Measurements from ENCODE around the gene RAB1B. TPM values are rescaled to one million over a fixed set of nuclear protein-coding genes. Genes with fewer than 3 reads are reported as not detected.

Gene RAB1B
- total RNA-seq, 1 experiment from 2014 or later, result 148 TPM

GRCh38 chr11:66291303-66291705, 22.9 kb downstream of the RAB1B start:
- H3K4me3 ChIP-seq (replicated peaks in 1 of 2; ENCODE audit: low read depth in 1 of 2, low read length in 2 of 2), result peak overlapping the region; percentile 36 to 67
- DNase-seq (ENCODE audit: low read depth, low spot score) (no peak), ATAC-seq (no peak)
- intact Hi-C loops (cut with micrococcal nuclease), result no loop called here
- H4K20me1 ChIP-seq (ENCODE audit: insufficient read depth), result no peaks in the 10 kb centered on the region
- H3K4me1 ChIP-seq (ENCODE audit: control insufficient read depth in 1 of 2, insufficient read depth in 2 of 2, low read length in 2 of 2), result peaks cover 22 to 45% of the 10 kb centered on the region in 2 experiments
- no peaks in the 10 kb centered on the region for H3K27me3 ChIP-seq (ENCODE audit: insufficient read depth, low read length)
- H3K9me2 ChIP-seq (ENCODE audit: insufficient read depth), result no peaks in the 10 kb centered on the region
- peak overlapping the region; percentile 39; the same call in 1 of the 2 replicates for H3K9ac ChIP-seq (ENCODE audit: low read length)
- no peaks in the 10 kb centered on the region for H3K36me3 ChIP-seq (ENCODE audit: control insufficient read depth in 1 of 2, insufficient read depth in 2 of 2, low read length in 2 of 2)
- H3K4me2 ChIP-seq (ENCODE audit: low read length), result peak overlapping the region; percentile 99
- peak overlapping the region; percentile 35 for H2AFZ ChIP-seq (ENCODE audit: low read depth, low read length, poor library complexity, severe bottlenecking)
- H3K27ac ChIP-seq (ENCODE audit: low read depth, low read length), result no peak overlapping the region; the same call in 1 of the 2 replicates
- H3K9me3 ChIP-seq (ENCODE audit: control insufficient read depth in 1 of 2, insufficient read depth in 1 of 2, low read depth in 1 of 2, low read length in 2 of 2), result no peaks in the 10 kb centered on the region
- ChIA-PET CTCF (interaction anchor here (1.0 to 1.8 kb wide), 2 partner anchors 9 to 20 kb away, joined by 4 to 10 read pairs; no protein-coding TSS in a partner anchor), POLR2A (interaction anchor here (1.3 kb wide), 1 partner anchor 21 kb away, joined by 7 read pairs; no protein-coding TSS in a partner anchor), RAD21 (ENCODE audit: low non-redundant PET in 1 of 2, low total read pairs in 2 of 2, uncharacterized antibody in 2 of 2, unreplicated experiment in 2 of 2) (no interaction called here)
- peaks cover 19% of the 10 kb centered on the region for H3K79me2 ChIP-seq (ENCODE audit: insufficient read depth, low read length)
- TF ChIP-seq SIN3A (IDR thresholded peaks at IDR 0.05; ENCODE audit: low read depth) (no peak), POLR2AphosphoS5 (IDR thresholded peaks at IDR 0.05; ENCODE audit: low read depth, low read length) (no peak), RAD21 (IDR thresholded peaks at IDR 0.05; ENCODE audit: low read depth) (no peak), ELF1 (IDR thresholded peaks at IDR 0.05; ENCODE audit: borderline replicate concordance, low read depth) (no peak), CBX3 (IDR thresholded peaks at IDR 0.05; ENCODE audit: low read depth) (no peak)
- BruUV-seq (replicated peaks), result no TSS peak

DNA sequence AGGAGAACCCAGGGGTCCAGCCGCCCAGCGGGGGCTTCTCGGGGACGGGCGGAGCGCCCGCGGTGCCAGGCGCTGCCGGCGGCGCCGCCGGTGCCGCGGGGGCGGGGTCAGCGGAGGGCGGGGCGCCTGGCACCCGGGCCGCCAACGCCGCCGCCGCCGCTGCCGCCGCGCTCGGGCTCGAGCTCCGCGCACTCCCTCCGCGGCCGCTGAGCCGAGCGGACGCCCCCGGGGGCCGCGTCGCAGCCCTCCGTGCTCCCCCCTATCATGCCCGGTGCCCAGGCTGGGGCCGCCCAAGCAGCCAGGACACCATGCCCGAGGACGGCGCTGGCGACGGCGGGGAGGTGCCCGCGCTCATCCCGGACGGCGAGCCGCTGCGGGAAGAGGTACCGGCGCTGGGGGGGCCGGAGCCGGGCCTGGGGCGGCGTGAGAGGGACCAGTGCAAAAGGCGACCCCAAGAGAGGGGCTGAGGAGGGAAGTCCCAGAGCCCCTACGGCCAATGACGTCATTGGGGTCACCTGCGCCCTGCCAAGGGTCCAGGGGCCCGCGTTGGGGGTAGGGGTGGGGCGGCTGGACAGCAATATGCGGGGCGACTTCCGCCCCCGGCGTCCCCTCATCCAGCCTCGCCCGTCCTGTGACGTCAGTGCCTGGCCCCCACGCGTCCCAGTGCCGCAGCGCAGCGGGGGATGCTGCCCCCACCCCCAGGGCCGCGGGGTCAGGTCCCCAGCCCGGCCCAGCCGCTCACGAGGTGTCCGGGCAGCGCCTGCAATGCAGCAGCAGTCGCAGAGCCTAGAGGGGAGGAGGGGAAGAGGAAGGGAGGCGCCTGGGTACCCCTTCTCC, 23.5 kb downstream of the RAB1B start, which contains the start of gene TMEM151A:
TSS of gene TMEM151A (plus strand) at position 189 of the 837 bp plus-strand sequence. CDS start at position 309, 120 bp downstream.
- Histone ChIP-seq H3K79me2 (ENCODE audit: insufficient read depth, low read length) (peaks cover 14% of the 10 kb centered on the region), H3K4me3 (replicated peaks in 1 of 2; ENCODE audit: low read depth in 1 of 2, low read length in 2 of 2) (peak within 1 kb of the TSS; percentile 54 to 67), H3K9me2 (ENCODE audit: insufficient read depth) (no peaks in the 10 kb centered on the region), H4K20me1 (ENCODE audit: insufficient read depth) (no peaks in the 10 kb centered on the region), H3K9me3 (ENCODE audit: control insufficient read depth in 1 of 2, insufficient read depth in 1 of 2, low read depth in 1 of 2, low read length in 2 of 2) (no peaks in the 10 kb centered on the region), H3K27me3 (ENCODE audit: insufficient read depth, low read length) (no peaks in the 10 kb centered on the region), H3K36me3 (ENCODE audit: control insufficient read depth in 1 of 2, insufficient read depth in 2 of 2, low read length in 2 of 2) (no peaks in the 10 kb centered on the region), H3K4me1 (ENCODE audit: control insufficient read depth in 1 of 2, insufficient read depth in 2 of 2, low read length in 2 of 2) (peaks cover 22 to 45% of the 10 kb centered on the region in 2 experiments), H3K9ac (ENCODE audit: low read length) (peak within 1 kb of the TSS; percentile 62), H3K27ac (ENCODE audit: low read depth, low read length) (peak within 1 kb of the TSS; percentile 58; the same call in 1 of the 2 replicates), H2AFZ (ENCODE audit: low read depth, low read length, poor library complexity, severe bottlenecking) (peak within 1 kb of the TSS; percentile 35), H3K4me2 (ENCODE audit: low read length) (peak within 1 kb of the TSS; percentile 99)
- TF ChIP-seq SRF (IDR thresholded peaks at IDR 0.05; ENCODE audit: low read depth) (no peak), TCF7L2 (IDR thresholded peaks at IDR 0.05; ENCODE audit: borderline replicate concordance, extremely low read depth, insufficient read depth, insufficient read length) (no peak), POLR2AphosphoS5 (IDR thresholded peaks at IDR 0.05; ENCODE audit: low read depth, low read length) (peak; percentile 54; the same call in 1 of the 2 replicates)
- no peak for ATAC-seq
- ChIA-PET CTCF (interaction anchor here (1.0 to 1.8 kb wide), 2 partner anchors 9 to 20 kb away, joined by 4 to 10 read pairs; no protein-coding TSS in a partner anchor), POLR2A (interaction anchor here (1.3 kb wide), 1 partner anchor 21 kb away, joined by 7 read pairs; no protein-coding TSS in a partner anchor), RAD21 (ENCODE audit: low non-redundant PET in 1 of 2, low total read pairs in 2 of 2, uncharacterized antibody in 2 of 2, unreplicated experiment in 2 of 2) (no interaction called here)
- DNase-seq (ENCODE audit: low read depth, low spot score), result no peak
- intact Hi-C loops (cut with micrococcal nuclease), result no loop called here
- BruUV-seq (replicated peaks), result no TSS peak
